Stimulated activated CD4-positive, alpha-beta T cell treated with anti-CD3 and anti-CD28 coated beads, Interleukin-12 subunit alpha, Interleukin-12 subunit beta, amount 100 ng/mL, for 48 hours (primary cell): ENCODE results near the gene ITGAV.

ENCODE experiments used
- DNase-seq, 3 donors: peaks; one replicate each; pipeline ENCODE4 v3.0.0-alpha.2; 2020; ENCODE audit warnings: low read depth in 2 of 3, low spot score in 1 of 3

The ITGAV gene

DNA sequence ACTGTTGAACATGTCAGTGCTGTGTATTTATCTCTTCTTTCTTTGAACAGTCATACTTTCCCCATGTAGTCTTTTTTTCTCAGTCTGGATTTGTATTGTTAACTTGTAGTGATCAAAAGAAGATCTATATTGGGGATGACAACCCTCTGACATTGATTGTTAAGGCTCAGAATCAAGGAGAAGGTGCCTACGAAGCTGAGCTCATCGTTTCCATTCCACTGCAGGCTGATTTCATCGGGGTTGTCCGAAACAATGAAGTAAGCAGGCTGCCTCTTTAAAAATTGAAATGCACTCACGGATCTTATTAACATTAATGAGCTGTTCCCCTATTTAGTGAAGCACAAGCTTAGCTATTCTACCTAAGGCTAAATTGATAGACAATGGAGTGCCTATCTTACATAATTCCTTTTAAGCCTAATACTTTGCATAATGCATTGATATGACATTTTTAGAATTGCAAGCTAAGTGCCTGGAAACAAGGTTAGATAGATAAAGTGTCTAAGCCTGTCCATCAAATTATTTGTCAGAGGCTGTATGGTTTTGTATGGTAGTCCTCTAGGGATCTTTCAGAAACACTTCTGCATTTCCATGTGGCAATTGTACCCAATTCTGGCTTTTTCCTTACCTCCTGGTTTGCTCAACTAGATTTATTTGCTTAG lies 74.7 kb downstream of the ITGAV start:
- no peak for DNase-seq

DNA sequence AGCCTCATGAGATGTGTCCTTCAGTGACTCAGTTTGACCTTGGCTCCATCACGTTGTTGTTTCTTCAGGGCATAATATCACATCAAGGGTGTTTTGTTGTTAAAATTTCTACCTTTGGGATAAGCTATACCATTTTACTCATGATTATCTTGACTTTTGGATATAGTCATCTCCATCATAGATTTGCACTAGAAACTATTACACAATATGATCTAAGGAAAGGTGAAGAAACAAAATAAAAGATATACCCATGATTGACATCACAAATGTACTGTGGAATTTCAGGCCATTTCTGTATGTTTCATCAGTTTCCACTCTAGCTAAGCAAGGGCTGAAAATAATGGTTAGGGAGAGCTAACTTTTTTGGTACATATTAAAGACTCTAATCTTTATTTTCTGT lies 79.3 kb downstream of the ITGAV start:
- DNase-seq, result no peak

DNA sequence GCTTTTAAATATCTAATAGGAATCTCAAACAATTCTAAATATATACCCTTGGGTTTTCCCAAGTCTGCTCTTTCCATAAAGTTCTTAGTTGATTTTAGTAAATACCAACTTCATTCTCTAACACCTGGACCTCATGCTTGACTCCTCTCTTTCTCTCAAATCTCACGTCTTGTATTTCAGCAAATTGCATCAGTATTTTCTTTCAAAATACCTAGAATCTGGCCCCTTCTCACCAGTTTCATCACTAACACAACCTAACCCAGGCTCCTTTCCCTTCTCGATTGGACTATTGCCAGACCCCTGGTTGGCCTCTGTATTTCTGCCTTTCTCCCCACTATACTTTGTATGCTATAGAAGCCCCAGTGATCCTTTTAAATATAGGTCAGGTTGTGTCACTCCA lies 81.0 kb downstream of the ITGAV start:
- no peak for DNase-seq

DNA sequence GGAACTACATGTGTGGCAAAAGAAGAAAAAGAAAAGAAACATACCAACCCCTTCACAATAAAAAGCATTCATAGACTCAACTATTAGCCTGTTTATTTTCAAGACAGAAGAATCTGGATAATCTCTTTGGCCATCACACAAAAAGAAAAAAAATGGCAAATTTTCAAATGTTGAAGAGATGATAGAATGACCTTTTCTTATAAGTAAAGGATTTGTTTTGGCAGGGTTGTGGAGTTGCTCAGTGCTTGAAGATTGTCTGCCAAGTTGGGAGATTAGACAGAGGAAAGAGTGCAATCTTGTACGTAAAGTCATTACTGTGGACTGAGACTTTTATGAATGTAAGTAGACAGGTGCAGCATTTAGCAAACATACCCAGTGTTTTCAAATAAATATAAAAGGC lies 85.5 kb downstream of the ITGAV start:
- no peak for DNase-seq

DNA sequence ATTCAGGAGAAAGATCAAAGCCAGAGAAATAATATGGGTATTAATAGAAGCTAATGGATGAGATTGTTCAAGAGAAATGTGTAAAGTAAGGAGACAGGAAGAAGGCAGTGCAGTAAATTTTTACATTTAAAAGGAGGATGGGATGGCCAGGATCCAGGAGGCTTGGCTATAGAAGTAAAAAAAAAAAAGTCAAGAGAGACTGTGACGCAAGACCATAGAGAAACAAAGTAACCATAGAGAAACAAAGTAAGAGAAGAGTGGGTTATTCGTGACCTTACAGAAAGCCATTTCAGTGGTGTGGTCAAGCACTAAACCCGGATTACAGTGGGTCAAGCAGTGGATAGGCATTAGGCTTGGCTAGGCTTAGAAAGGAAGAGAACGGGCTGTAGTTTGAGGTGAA lies 93.5 kb downstream of the ITGAV start:
- no peak for DNase-seq

DNA sequence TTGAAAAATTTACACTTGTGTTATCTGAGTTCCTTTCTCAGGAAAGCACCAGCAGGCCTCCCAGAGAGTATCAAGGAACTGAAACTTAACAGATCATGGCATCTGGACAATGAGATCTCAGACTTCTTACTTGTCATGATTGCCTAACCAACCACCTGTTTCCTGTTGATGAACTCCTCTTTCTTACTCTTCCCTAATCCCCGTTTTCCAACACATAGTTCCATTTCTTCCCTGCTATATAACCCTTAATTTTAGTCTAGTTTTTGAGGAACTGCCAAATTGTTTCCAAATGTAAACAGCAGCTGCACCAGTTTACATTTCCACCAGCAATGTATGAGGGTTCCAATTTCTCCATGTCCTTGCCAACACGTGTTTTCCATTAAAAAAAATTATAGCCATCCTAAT lies 98.0 kb downstream of the ITGAV start:
- DNase-seq, result no peak

DNA sequence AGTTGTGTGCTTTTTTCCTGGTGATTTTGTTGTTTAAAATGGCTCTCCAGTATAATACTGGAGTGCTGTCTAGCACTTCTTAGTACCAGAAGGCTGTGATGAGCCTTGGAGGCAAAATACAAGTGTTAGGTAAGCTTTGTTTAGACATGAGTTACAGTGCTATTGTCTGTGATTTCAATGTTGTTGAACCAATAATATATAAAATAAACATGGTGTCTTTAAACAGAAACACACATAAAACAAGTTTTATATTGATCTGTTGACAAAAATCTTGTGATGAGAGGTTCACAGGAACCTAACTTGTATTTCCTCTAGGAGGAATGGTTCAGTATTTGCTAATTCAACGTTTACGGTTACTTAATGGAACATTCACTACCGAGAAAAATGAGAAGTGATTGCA lies 99.0 kb downstream of the ITGAV start:
- no peak for DNase-seq

DNA sequence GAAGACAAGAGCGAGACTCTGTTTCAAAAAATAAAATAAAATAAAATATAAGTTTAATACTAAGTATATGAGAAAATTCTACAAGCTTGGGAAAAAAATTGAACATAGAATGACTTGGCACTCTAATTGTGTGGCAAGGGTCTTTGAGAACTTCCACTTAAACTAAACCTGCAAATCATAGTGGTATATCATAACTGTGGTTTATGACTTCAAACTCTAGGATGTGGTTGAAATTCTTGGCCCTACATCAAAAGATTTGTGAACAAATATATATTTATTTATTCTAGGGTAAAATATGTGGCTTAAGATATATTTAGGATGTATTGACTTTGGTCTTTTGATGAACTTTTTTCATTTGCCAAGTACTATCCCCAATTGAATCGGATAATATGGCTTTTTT lies 100.9 kb downstream of the ITGAV start:
- DNase-seq, result no peak

DNA sequence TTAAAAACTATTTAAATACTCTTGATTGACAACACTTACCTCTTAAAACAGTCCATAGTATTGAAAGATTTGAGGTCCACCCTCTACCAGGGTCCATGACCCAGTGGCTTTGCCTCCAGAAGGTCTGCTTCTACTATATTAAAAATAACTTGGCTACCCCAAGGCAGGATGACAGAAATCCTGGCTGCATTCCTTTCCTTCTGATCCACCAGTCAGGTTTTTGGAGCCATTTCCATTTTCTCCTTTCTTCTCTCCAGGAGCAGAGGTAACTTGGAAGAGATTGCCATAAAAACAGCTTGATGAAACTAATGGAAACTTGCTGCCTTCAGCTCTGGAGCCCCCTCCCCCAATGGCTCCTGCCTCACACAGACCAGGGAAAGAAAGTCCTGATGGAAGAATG lies 101.4 kb downstream of the ITGAV start:
- no peak for DNase-seq

DNA sequence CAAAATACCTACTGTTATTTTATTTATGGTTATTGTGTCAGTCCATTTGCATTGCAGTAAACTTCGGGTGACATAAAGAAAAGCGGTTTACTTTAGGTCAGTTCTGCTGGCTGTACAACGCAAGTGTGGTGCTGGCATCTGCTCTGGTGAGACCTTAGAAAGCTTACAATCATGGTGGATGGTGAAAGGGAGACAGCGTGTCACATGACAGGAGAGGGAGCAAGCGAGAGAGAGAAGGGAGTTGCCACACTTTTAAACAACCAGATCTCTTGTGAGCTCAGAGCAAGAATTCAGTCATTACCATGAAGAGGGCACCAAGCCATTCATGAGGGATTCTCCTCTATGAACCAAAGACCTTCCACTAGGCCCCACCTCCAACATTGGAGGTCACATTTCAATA lies 102.0 kb downstream of the ITGAV start:
- no peak for DNase-seq

DNA sequence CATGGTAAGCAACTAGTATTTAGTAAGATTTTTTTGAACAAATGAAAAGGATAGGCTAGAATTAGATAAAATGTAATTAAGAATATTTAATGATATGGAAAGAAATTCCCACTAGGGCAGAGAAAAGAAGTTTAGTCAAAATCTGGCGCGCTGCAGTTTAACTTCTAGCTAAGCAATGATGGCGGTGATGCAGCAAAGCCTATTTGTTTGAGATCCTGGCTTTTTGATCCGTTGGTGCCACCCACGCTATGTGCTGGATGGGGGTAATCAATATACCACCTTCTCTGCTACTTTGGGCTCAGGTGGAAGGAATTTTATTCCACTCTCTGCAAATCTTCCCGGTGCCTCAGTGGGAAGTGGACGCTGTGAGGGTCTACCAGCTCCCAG lies 103.6 kb downstream of the ITGAV start:
- no peak for DNase-seq

DNA sequence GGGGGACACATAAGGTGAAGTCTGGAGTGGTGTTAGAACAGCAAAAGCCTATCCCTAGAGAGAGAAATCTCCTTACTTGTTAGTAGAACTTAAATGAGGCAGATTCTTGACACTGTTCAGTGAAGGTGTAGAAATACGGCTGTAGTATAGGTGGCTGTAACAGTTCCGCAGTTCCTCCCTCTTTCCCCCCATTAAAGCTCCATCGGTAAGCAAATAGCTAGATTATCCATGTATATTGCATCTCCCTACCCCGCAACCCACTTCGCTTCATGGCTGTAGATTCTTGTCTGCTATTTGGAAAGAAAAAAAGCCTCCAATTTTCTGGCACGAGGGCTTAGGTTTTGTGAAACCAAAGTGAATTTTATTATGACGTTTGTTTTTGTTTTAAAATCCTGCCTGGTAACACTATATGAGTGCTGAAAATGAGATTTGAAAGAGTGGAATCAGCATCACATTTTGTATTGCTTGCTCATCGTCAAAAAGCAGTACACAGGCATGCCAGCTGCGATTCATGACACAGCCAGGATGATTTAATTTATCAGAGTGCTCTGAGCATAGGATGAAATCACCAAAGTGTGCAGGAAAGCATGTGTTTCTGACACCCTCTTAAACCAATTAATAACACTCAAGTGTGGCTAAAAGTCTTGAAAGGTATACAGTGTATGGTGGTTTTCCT lies 105.4 kb downstream of the ITGAV start:
- no peak for DNase-seq

DNA sequence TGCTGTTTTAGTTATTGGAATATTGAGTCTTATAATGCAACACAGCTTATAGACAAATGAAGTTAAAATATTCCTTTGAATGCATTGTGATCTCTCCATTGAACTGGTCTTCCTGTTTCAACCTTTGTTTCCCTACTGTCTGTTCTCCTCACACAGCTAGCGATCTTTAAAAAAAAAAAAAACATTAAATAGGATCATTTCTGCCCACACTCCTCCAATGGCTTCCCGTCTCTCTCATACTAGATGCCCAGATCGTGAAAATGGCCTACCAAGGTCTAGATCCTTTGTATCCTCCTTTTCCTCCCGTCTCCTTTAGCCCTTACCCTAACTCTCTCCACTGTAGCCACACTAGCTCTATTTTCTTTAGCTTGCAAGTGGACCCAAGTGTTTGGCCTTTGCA lies 106.4 kb downstream of the ITGAV start:
- no peak for DNase-seq

DNA sequence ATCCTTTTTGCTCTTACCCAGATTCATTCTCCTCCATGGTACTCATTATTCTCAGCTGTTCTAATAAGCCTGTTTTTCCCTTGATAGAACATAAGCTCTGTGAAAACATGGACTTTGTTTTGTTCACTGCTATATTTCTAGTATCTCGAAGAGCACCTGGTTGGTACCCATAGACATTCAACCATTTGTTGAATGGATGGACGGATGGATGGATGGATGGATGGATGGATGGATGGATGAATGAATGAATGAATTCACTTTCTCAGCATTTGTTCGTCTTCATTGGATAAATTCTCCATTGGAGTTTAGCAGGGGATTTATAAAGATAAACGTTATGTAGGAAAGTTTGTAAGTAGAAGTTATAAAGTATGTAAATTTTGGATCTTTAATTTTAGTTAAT lies 106.9 kb downstream of the ITGAV start:
- no peak for DNase-seq

DNA sequence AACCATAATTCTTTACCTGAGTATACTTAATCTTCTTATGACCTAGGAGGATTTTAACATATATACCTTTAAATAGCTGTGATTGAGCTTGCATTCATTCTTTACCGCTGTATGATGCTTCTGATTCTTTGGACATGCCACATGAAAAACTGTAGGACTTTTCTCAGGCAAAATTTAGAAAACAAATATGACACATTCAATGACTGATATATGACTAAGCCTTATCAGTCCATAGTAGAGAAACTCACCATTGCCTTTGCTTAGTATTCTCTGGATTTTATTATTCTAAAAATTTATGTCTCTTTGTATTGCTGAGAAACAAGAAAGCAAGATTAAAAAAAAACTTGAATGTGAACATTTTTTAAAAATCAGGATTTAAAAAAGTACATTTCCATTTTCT lies 107.7 kb downstream of the ITGAV start:
- DNase-seq, result no peak

DNA sequence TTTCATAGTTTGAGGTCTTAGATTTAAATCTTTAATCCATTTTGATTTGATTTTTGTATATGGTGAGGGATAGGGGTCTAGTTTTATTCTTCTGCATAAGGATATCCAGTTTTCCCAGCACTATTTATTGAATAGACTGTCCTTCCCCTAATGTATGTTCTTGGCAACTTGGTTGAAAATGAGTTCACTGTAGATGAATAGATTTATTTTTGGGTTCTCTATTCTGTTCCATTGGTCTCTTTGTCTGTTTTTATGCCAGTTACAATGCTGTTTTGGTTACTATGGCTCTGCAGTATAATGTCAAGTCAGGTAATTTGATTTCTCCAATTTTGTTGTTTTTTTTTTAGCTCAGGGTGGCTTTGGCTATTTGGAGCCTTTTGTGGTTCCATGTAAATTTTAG lies 109.9 kb downstream of the ITGAV start:
- no peak for DNase-seq

DNA sequence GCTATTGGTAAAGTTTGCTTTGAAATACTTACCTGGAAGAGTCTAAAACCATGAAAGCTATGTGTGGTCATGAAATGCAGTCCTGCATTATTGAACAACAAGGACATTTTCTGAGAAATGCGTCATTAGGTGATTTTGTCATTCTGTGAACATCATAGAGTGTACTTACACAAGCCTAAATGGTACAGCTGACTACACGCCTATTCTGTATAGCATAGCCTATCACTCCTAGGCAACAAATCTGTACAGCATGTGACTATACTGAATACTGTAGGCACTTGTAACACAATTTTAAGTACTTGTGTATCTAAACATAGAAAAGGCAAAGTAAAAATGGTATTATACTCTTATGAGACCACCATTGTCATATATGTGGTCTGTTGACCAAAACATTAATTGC lies 112.2 kb downstream of the ITGAV start:
- no peak for DNase-seq

DNA sequence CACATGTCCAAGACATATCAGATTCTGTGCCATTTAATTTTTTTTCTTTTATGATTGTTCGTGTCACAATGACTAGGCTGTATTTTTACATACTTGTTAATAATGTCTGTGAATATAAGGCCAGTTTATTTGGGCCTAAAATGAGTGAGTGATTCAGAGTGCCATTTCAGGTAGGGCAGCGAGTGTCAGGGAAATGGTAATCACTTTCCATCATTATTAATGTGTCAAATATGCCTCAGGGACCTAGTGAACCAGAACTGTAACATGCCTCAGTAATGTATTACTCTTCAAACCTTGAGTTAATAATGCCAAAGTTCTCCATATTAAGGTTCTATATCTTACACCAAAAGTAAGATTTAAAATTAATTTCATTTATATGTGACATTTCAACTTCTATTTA lies 112.6 kb downstream of the ITGAV start:
- no peak for DNase-seq

DNA sequence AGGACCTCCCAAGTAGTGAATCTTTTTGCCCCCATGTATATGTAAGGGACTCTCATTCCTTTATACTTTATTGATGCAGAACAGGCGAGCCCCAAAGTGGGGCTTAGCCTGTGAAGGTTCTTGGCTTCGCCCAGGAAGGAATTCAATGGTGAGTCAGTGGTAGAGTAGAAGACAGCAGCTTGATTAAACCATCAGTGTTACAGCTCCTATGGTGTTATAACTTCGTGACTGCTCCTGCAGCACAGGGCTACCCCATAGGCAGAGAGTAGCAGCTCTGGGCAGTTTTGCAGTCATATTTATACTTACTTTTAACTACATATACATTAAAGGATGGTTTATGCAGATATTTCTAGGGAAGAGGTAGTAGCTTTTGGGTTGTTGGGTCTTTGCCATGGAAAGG lies 115.0 kb downstream of the ITGAV start:
- no peak for DNase-seq

DNA sequence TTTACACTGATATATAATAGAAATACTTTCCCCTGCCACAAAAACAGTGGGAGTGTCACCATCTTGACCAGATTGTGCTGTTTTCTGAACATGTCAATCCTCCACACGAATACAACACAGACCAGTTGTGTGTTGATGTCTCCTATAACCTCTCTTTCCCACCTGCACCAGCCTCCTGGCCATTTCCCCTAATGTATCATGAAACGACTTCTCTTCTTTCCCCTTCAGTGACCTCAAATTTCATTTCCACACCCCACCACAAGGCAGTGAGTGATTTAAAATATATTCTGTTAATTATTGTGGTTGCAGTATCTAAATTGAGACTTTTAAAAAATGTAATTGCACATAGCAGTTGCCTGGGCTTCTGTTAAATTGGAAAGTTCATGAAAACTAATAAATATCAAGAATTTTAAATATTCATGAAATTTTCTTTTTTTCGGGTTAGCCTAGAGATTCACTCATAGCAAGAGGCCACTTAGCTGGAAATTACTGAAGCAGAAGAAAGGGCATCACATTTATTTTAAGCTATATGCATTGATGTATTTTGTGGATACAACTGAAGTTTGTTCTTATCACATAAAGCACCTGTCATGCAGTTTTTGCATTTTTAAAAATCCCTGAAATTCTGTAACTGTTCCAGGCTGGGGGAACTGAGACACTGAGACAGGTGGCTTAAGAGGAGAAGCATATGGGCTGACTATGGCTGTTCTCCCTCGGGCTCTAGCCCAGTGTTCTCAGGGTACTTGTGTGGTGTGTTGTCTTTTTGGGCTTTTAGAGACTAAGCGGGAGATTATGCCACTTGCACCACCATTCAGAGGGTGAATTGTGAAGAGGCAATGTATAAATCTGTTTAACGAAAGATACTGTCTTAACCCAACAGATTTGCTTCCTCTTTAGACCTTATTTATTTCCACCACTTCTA lies 119.9 kb downstream of the ITGAV start:
- no peak for DNase-seq

DNA sequence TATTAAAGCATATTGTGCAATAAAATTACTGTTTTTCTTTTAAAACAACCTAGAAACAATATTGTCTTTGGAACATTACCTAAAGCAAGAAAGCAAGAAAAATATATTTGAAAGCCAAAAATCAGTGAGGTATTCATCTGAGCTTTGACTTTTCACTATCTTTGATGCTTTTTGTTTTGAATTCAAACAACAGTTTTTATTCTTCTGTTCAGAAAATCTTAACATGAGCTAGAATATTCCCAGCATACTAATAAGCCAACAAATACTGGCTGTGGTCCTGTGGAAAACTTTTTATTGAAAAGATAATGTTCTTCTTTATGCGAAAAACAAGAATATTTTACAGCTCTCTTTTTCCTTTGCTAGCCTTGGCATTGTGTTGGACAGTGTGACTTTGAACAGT lies 123.8 kb downstream of the ITGAV start:
- DNase-seq, result no peak

DNA sequence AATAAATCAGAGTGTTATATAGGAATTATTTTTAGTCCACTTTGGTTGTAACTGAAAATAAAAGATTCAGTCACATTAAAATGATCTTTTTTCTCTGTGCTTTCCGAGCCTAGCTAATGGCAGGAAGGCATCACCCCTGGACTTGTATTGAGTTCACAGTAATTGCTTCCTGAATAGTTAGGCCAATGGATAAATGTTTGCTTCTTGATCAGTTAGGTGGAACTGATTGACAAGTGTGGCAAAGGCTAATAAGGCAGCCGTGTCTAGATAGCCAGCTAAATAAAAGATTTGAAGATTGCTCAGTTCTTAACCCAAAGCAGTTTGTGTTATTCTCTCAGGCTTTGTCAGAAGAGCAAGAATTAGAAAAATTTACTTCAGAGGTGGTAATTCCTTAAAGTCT lies 124.8 kb downstream of the ITGAV start:
- no peak for DNase-seq
